ENCODE measurements around the gene PITPNM1. TPM values are rescaled to one million over a fixed set of nuclear protein-coding genes. Genes with fewer than 3 reads are reported as not detected.

Gene PITPNM1
- total RNA-seq, 1 donor from 2014 or later = 71.5 TPM

GRCh38 chr11:67463680-67464410 lies 41.3 kb downstream of the PITPNM1 start:
- no peak overlapping the region for H3K27ac ChIP-seq (ENCODE audit: low read depth, low read length)
- H3K4me2 ChIP-seq (ENCODE audit: low read length) = peak overlapping the region; percentile 94
- DNase-seq (ENCODE audit: low read depth) = no peak

GRCh38 chr11:67463186-67463585 lies 42.0 kb downstream of the PITPNM1 start:
- Histone ChIP-seq H3K4me2 (ENCODE audit: low read length) (no peak overlapping the region), H3K79me2 (ENCODE audit: insufficient read depth, low read length) (peaks cover 4% of the 10 kb centered on the region), H3K36me3 (ENCODE audit: insufficient read depth, low read length) (no peaks in the 10 kb centered on the region), H3K9me3 (ENCODE audit: insufficient read depth, low read depth, low read length) (no peaks in the 10 kb centered on the region), H4K20me1 (ENCODE audit: insufficient read depth, low read length) (no peaks in the 10 kb centered on the region), H3K9ac (ENCODE audit: low read length) (no peak overlapping the region), H2AFZ (ENCODE audit: low read depth, low read length) (no peak overlapping the region), H3K27ac (ENCODE audit: low read depth, low read length) (no peak overlapping the region), H3K27me3 (ENCODE audit: insufficient read depth, low read length) (peaks cover 2% of the 10 kb centered on the region), H3K4me3 (ENCODE audit: insufficient read depth, low read depth, low read length) (no peak overlapping the region), H3K4me1 (ENCODE audit: insufficient read depth, low read length) (peaks cover 11% of the 10 kb centered on the region)
- FAIRE-seq (no peak), DNase-seq (ENCODE audit: low read depth) (no peak)
- H3K27me3 Mint-ChIP-seq (ENCODE audit: low read depth, unreplicated experiment) = peaks cover 1% of the 10 kb centered on the region
- no peak for TF ChIP-seq EZH2 (IDR thresholded peaks at IDR 0.05; ENCODE audit: insufficient read depth, low read length)
- TF ChIP-seq, protein P1, sequence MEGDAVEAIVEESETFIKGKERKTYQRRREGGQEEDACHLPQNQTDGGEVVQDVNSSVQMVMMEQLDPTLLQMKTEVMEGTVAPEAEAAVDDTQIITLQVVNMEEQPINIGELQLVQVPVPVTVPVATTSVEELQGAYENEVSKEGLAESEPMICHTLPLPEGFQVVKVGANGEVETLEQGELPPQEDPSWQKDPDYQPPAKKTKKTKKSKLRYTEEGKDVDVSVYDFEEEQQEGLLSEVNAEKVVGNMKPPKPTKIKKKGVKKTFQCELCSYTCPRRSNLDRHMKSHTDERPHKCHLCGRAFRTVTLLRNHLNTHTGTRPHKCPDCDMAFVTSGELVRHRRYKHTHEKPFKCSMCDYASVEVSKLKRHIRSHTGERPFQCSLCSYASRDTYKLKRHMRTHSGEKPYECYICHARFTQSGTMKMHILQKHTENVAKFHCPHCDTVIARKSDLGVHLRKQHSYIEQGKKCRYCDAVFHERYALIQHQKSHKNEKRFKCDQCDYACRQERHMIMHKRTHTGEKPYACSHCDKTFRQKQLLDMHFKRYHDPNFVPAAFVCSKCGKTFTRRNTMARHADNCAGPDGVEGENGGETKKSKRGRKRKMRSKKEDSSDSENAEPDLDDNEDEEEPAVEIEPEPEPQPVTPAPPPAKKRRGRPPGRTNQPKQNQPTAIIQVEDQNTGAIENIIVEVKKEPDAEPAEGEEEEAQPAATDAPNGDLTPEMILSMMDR (IDR thresholded peaks at IDR 0.05; ENCODE audit: insufficient read depth, low read depth, low read length) = no peak
- H3K4me3 Mint-ChIP-seq (ENCODE audit: unreplicated experiment) = no peak overlapping the region
- no peak overlapping the region for H3K27ac Mint-ChIP-seq (ENCODE audit: unreplicated experiment)
- H3K4me1 Mint-ChIP-seq (ENCODE audit: low read depth, unreplicated experiment) = peaks cover 4% of the 10 kb centered on the region
- peaks cover 5% of the 10 kb centered on the region for H3K36me3 Mint-ChIP-seq (ENCODE audit: low read depth, unreplicated experiment)
- H3K9me3 Mint-ChIP-seq (ENCODE audit: unreplicated experiment) = no peaks in the 10 kb centered on the region

More at GRCh38 chr11:67463680-67464410, 41.3 kb downstream of the PITPNM1 start:
- Histone ChIP-seq H3K9ac (ENCODE audit: low read length) (no peak overlapping the region), H3K4me3 (ENCODE audit: insufficient read depth, low read depth, low read length) (peak overlapping the region; percentile 34), H3K79me2 (ENCODE audit: insufficient read depth, low read length) (peaks cover 9% of the 10 kb centered on the region), H3K4me1 (ENCODE audit: insufficient read depth, low read length) (peaks cover 16% of the 10 kb centered on the region), H2AFZ (ENCODE audit: low read depth, low read length) (peak overlapping the region; percentile 72), H3K27me3 (ENCODE audit: insufficient read depth, low read length) (peaks cover 2% of the 10 kb centered on the region), H4K20me1 (ENCODE audit: insufficient read depth, low read length) (no peaks in the 10 kb centered on the region), H3K9me3 (ENCODE audit: insufficient read depth, low read depth, low read length) (no peaks in the 10 kb centered on the region), H3K36me3 (ENCODE audit: insufficient read depth, low read length) (no peaks in the 10 kb centered on the region)
- H3K27me3 Mint-ChIP-seq (ENCODE audit: low read depth, unreplicated experiment) = no peaks in the 10 kb centered on the region
- FAIRE-seq = no peak
- peak overlapping the region; percentile 18 for H3K27ac Mint-ChIP-seq (ENCODE audit: unreplicated experiment)
- no peaks in the 10 kb centered on the region for H3K9me3 Mint-ChIP-seq (ENCODE audit: unreplicated experiment)
- TF ChIP-seq, protein P1 (IDR thresholded peaks at IDR 0.05; ENCODE audit: insufficient read depth, low read depth, low read length) = no peak
- TF ChIP-seq EZH2 (IDR thresholded peaks at IDR 0.05; ENCODE audit: insufficient read depth, low read length) = no peak
- peak overlapping the region; percentile 77 for H3K4me3 Mint-ChIP-seq (ENCODE audit: unreplicated experiment)
- peaks cover 5% of the 10 kb centered on the region for H3K36me3 Mint-ChIP-seq (ENCODE audit: low read depth, unreplicated experiment)
- peaks cover 4% of the 10 kb centered on the region for H3K4me1 Mint-ChIP-seq (ENCODE audit: low read depth, unreplicated experiment)

DNA sequence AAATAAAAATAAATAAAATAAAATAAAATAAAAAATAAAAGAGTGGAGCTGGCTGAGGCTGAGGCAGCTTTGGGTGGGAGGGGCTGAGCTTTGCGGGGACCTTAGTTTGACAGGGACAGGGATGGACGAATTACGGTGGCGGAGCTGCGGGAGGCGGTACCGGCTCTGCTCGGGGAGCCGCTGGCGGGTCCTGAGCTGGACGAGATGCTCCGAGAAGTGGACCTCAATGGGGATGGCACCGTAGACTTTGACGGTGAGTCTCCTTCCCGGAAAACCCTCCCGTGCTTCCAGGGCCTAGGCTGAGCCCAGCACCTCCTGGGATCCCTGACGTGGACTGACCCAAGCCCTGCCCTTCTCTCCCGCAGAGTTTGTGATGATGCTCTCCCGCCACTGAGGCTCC lies 46.9 kb downstream of the PITPNM1 start:
- H3K27ac ChIP-seq (ENCODE audit: low read depth, low read length) = no peak overlapping the region
- H2AFZ ChIP-seq (ENCODE audit: low read depth, low read length) = no peak overlapping the region
- no peak for FAIRE-seq
- peaks cover 8% of the 10 kb centered on the region for H3K27me3 Mint-ChIP-seq (ENCODE audit: low read depth, unreplicated experiment)
- no peak overlapping the region for H3K27ac Mint-ChIP-seq (ENCODE audit: unreplicated experiment)
- H3K27me3 ChIP-seq (ENCODE audit: insufficient read depth, low read length) = peaks cover 2% of the 10 kb centered on the region
- H3K4me3 ChIP-seq (ENCODE audit: insufficient read depth, low read depth, low read length) = no peak overlapping the region
- TF ChIP-seq EZH2 (IDR thresholded peaks at IDR 0.05; ENCODE audit: insufficient read depth, low read length) = no peak
- TF ChIP-seq, protein P1 (IDR thresholded peaks at IDR 0.05; ENCODE audit: insufficient read depth, low read depth, low read length) = no peak
- no peaks in the 10 kb centered on the region for H4K20me1 ChIP-seq (ENCODE audit: insufficient read depth, low read length)
- H3K9ac ChIP-seq (ENCODE audit: low read length) = no peak overlapping the region
- H3K4me2 ChIP-seq (ENCODE audit: low read length) = no peak overlapping the region
- no peaks in the 10 kb centered on the region for H3K79me2 ChIP-seq (ENCODE audit: insufficient read depth, low read length)
- no peaks in the 10 kb centered on the region for H3K4me1 ChIP-seq (ENCODE audit: insufficient read depth, low read length)
- H3K9me3 ChIP-seq (ENCODE audit: insufficient read depth, low read depth, low read length) = no peaks in the 10 kb centered on the region
- no peak for DNase-seq (ENCODE audit: low read depth)
- no peaks in the 10 kb centered on the region for H3K9me3 Mint-ChIP-seq (ENCODE audit: unreplicated experiment)
- peaks cover 1% of the 10 kb centered on the region for H3K36me3 Mint-ChIP-seq (ENCODE audit: low read depth, unreplicated experiment)
- H3K4me1 Mint-ChIP-seq (ENCODE audit: low read depth, unreplicated experiment) = no peaks in the 10 kb centered on the region
- H3K4me3 Mint-ChIP-seq (ENCODE audit: unreplicated experiment) = no peak overlapping the region
- no peaks in the 10 kb centered on the region for H3K36me3 ChIP-seq (ENCODE audit: insufficient read depth, low read length)

Measured in astrocyte (in vitro differentiated cells and primary cell).